ENCODE data around the gene HBE1. TPM values are rescaled to one million over a fixed set of nuclear protein-coding genes. Genes with fewer than 3 reads are reported as not detected.
"Not testable (repeated sequence)": the region's sequence is repeated elsewhere in the genome, so short reads cannot be mapped to it uniquely, and the experiment has no call there.

The HBE1 gene
- total RNA-seq, 1 experiment from 2014 or later, result not detected

DNA sequence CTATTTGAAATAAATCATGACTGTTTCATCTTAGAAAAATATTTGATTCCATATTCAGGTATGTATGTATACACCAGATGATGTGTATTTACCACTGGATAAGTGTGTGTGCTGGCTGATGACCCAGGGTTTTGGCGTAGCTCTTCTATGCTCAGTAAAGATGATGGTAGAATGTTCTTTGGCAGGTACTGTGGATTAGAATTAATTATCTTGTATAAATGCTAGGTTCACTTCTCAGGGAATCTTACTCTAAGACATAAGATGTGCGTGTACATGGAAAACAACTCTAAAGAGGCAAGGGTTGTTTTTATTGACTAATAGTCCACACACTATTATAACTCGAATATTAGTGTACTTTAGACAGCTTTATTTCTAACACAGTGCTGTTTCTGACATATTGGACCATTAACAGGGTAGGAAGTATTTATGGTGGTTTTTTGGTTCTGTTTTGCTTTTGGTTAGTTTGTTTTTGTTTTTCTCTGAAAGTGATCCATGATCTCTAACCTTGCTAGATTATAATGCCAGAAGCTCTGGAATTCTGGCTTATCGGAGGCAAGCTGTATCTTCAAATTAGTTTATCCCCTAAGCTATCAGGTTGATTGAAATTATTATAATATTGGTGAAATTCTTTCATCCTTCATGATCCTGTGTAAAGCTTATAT lies 19.1 kb downstream of the HBE1 start:
- Histone ChIP-seq H4K91ac (ENCODE audit: insufficient read length, low read depth, low read length) (no peak overlapping the region), H3K23ac (ENCODE audit: insufficient read length, low read depth, low read length) (no peak overlapping the region), H3K56ac (ENCODE audit: insufficient read length, low read depth, low read length) (no peak overlapping the region), H3K18ac (ENCODE audit: insufficient read length, low read depth, low read length) (no peak overlapping the region), H3K4me2 (ENCODE audit: insufficient read depth, insufficient read length, low read length) (no peak overlapping the region), H2AFZ (ENCODE audit: low read length) (no peak overlapping the region), H4K20me1 (ENCODE audit: control insufficient read depth, insufficient read depth, insufficient read length) (no peaks in the 10 kb centered on the region), H2BK5ac (ENCODE audit: insufficient read length, low read length) (no peak overlapping the region), H3K4me1 (ENCODE audit: insufficient read depth, low read length) (no peaks in the 10 kb centered on the region), H2BK20ac (ENCODE audit: low read depth, low read length, poor library complexity, severe bottlenecking) (no peak overlapping the region), H2BK12ac (ENCODE audit: insufficient read length, low read depth, low read length) (no peak overlapping the region), H3K9ac (ENCODE audit: extremely low read depth, insufficient read length, low read length) (no peak overlapping the region), H2AK5ac (ENCODE audit: insufficient read length, low read length) (no peak overlapping the region), H2BK120ac (ENCODE audit: low read depth, low read length, poor library complexity, severe bottlenecking) (no peak overlapping the region), H3K9me3 (ENCODE audit: control insufficient read depth, low read depth, low read length) (no peaks in the 10 kb centered on the region), H3K4ac (ENCODE audit: low read depth, low read length) (no peak overlapping the region), H3K14ac (ENCODE audit: insufficient read depth, low read length) (no peak overlapping the region), H2BK15ac (ENCODE audit: low read depth, low read length) (no peak overlapping the region), H3K27me3 (ENCODE audit: insufficient read depth, low read length) (no peaks in the 10 kb centered on the region), H4K8ac (replicated peaks; ENCODE audit: insufficient read length, low read depth, low read length) (no peak overlapping the region), H3T11ph (ENCODE audit: low read length) (no peak overlapping the region), H4K5ac (ENCODE audit: insufficient read length, low read depth, low read length) (no peak overlapping the region), H3K79me1 (ENCODE audit: insufficient read depth, low read depth, low read length, poor library complexity, severe bottlenecking) (no peaks in the 10 kb centered on the region), H3K27ac (ENCODE audit: insufficient read length, low read depth, low read length) (no peak overlapping the region), H3K23me2 (ENCODE audit: insufficient read length, low read depth, low read length, poor library complexity, severe bottlenecking) (no peaks in the 10 kb centered on the region), H3K79me2 (ENCODE audit: insufficient read depth, low read length) (no peaks in the 10 kb centered on the region)
- Mint-ChIP-seq H3K36me3 (ENCODE audit: insufficient read depth in 1 of 3, low read depth in 3 of 3) (no peaks in the 10 kb centered on the region; a peak in 1 of 7 replicates), H3K4me3 (no peak overlapping the region), H3K9me3 (no peaks in the 10 kb centered on the region), H3K27me3 (ENCODE audit: low read depth) (peaks cover 21% of the 10 kb centered on the region), H3K4me1 (no peaks in the 10 kb centered on the region), H3K27ac (no peak overlapping the region)
- TF ChIP-seq, protein P1, sequence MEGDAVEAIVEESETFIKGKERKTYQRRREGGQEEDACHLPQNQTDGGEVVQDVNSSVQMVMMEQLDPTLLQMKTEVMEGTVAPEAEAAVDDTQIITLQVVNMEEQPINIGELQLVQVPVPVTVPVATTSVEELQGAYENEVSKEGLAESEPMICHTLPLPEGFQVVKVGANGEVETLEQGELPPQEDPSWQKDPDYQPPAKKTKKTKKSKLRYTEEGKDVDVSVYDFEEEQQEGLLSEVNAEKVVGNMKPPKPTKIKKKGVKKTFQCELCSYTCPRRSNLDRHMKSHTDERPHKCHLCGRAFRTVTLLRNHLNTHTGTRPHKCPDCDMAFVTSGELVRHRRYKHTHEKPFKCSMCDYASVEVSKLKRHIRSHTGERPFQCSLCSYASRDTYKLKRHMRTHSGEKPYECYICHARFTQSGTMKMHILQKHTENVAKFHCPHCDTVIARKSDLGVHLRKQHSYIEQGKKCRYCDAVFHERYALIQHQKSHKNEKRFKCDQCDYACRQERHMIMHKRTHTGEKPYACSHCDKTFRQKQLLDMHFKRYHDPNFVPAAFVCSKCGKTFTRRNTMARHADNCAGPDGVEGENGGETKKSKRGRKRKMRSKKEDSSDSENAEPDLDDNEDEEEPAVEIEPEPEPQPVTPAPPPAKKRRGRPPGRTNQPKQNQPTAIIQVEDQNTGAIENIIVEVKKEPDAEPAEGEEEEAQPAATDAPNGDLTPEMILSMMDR (conservative IDR thresholded peaks at IDR 0.05), result no peak
- DNase-seq, result no peak
- no CpG with 5 or more reads among the region's 4 CpGs for WGBS (ENCODE audit: extremely low coverage, insufficient read length, low lambda C conversion rate)

DNA sequence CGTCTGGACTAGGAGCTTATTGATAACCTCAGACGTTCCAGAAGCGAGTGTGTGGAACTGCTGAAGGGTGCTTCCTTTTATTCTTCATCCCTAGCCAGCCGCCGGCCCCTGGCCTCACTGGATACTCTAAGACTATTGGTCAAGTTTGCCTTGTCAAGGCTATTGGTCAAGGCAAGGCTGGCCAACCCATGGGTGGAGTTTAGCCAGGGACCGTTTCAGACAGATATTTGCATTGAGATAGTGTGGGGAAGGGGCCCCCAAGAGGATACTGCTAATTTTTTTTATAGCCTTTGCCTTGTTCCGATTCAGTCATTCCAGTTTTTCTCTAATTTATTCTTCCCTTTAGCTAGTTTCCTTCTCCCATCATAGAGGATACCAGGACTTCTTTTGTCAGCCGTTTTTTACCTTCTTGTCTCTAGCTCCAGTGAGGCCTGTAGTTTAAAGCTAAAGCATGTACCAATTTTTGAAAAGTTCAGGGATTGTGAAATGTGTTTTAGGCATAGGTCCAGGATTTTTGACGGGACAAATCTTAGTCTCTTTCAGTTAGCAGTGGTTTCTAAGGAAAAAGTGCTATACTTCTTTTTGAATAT lies 19.8 kb downstream of the HBE1 start, which contains the start of gene HBG1:
Gene HBG1, minus strand, starts transcription at position 51 of the 590 bp plus-strand sequence. CDS start 53 bp downstream, outside the sequence.
- not testable (repeated sequence) for H2BK12ac ChIP-seq (ENCODE audit: insufficient read length, low read depth, low read length); H2AFZ ChIP-seq (ENCODE audit: low read length); H3K4me1 Mint-ChIP-seq; H4K20me1 ChIP-seq (ENCODE audit: control insufficient read depth, insufficient read depth, insufficient read length); H2BK20ac ChIP-seq (ENCODE audit: low read depth, low read length, poor library complexity, severe bottlenecking); H3T11ph ChIP-seq (ENCODE audit: low read length); H3K4ac ChIP-seq (ENCODE audit: low read depth, low read length); H3K27ac Mint-ChIP-seq; H2BK15ac ChIP-seq (ENCODE audit: low read depth, low read length); H3K4me1 ChIP-seq (ENCODE audit: insufficient read depth, low read length); H3K4me3 Mint-ChIP-seq; H3K23me2 ChIP-seq (ENCODE audit: insufficient read length, low read depth, low read length, poor library complexity, severe bottlenecking); H3K79me1 ChIP-seq (ENCODE audit: insufficient read depth, low read depth, low read length, poor library complexity, severe bottlenecking); H4K91ac ChIP-seq (ENCODE audit: insufficient read length, low read depth, low read length); H3K9me3 Mint-ChIP-seq; H4K5ac ChIP-seq (ENCODE audit: insufficient read length, low read depth, low read length); H3K27ac ChIP-seq (ENCODE audit: insufficient read length, low read depth, low read length); DNase-seq; H2BK120ac ChIP-seq (ENCODE audit: low read depth, low read length, poor library complexity, severe bottlenecking); H2AK5ac ChIP-seq (ENCODE audit: insufficient read length, low read length); H3K79me2 ChIP-seq (ENCODE audit: insufficient read depth, low read length); H2BK5ac ChIP-seq (ENCODE audit: insufficient read length, low read length); H3K18ac ChIP-seq (ENCODE audit: insufficient read length, low read depth, low read length); H3K36me3 Mint-ChIP-seq (ENCODE audit: insufficient read depth in 1 of 3, low read depth in 3 of 3); H4K8ac ChIP-seq (replicated peaks; ENCODE audit: insufficient read length, low read depth, low read length); H3K23ac ChIP-seq (ENCODE audit: insufficient read length, low read depth, low read length); H3K9ac ChIP-seq (ENCODE audit: extremely low read depth, insufficient read length, low read length); H3K9me3 ChIP-seq (ENCODE audit: control insufficient read depth, low read depth, low read length); H3K14ac ChIP-seq (ENCODE audit: insufficient read depth, low read length); H3K4me2 ChIP-seq (ENCODE audit: insufficient read depth, insufficient read length, low read length); H3K27me3 ChIP-seq (ENCODE audit: insufficient read depth, low read length); H3K56ac ChIP-seq (ENCODE audit: insufficient read length, low read depth, low read length)
- WGBS (ENCODE audit: extremely low coverage, insufficient read length, low lambda C conversion rate), result no CpG with 5 or more reads among the region's 9 CpGs
- H3K27me3 Mint-ChIP-seq (ENCODE audit: low read depth), result peaks cover 14% of the 10 kb centered on the region; the same call in 1 of the 2 replicates

All from H9 (cell line).